Measurements from ENCODE around the gene MORC2.

DNA sequence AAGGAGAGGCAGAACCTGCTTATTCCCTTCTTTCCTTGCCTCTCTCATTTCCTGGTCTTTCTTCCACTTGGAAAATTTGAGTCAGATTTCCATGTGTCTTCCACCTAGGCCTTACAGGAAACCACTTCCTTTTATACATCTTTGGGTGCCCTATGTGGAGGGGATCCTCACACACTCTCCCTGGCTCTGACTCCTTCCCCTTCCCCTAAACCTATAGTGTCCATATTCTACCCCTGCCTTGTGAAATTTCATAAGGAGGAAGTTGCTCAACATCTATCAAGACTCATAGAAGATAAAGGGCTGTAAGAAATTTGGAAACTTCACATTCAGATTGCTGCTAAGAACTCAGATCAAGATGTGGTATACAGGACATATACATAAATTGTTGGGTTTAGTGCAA, 20.9 kb upstream of the MORC2 start:
- TF ChIP-seq CTCF (conservative IDR thresholded peaks at IDR 0.05): no peak
- TF ChIP-seq ZFX (IDR thresholded peaks at IDR 0.05): no peak

Measured in C4-2B (cell line).